Skeletal muscle cell (primary cell): ENCODE measurements around the gene OR2B2.
"Not testable (repeated sequence)": the region's sequence is repeated elsewhere in the genome, so short reads cannot be mapped to it uniquely, and the experiment has no call there.

Source experiments
- DNase-seq: peaks from one replicate; pipeline ENCODE4 v3.0.0-alpha.2; 2010; ENCODE audit warnings: low read depth
- H3K4me3 ChIP-seq: 2 replicates; pipeline ENCODE4 v1.5.1; 2011; ENCODE audit warnings: low read depth, mild to moderate bottlenecking, control low read depth, low read length, moderate library complexity

Gene OR2B2

GRCh38 chr6:27911956-27912446 lies at the start of gene OR2B2:
Gene OR2B2 (minus strand): TSS chr6:27912396. CDS start chr6:27912319, 77 bp downstream.
- no peak within 1 kb of the TSS for H3K4me3 ChIP-seq
- DNase-seq: no peak

- H3K4me3 ChIP-seq: no peak overlapping the region
Observed at GRCh38 chr6:27957516-27957915, 45.3 kb upstream of the OR2B2 start.

GRCh38 chr6:27956941-27957340 lies 44.7 kb upstream of the OR2B2 start, which contains the start of gene OR2B6:
Gene OR2B6 (plus strand): TSS chr6:27957241. CDS start chr6:27957241, 0 bp downstream.
- DNase-seq: no peak
- H3K4me3 ChIP-seq: no peak within 1 kb of the TSS

More at GRCh38 chr6:27957516-27957915, 45.3 kb upstream of the OR2B2 start:
- no peak for DNase-seq

GRCh38 chr6:27951040-27951439 lies 38.8 kb upstream of the OR2B2 start:
- no peak for DNase-seq
- no peak overlapping the region for H3K4me3 ChIP-seq

GRCh38 chr6:27948237-27948636 lies 36.0 kb upstream of the OR2B2 start:
- no peak overlapping the region for H3K4me3 ChIP-seq
- DNase-seq: no peak

- H3K4me3 ChIP-seq, DNase-seq: not testable (repeated sequence)
Observed at GRCh38 chr6:27943072-27943471, 30.9 kb upstream of the OR2B2 start.

- no peak for DNase-seq
- H3K4me3 ChIP-seq: no peak overlapping the region
Observed at GRCh38 chr6:27940766-27941165, 28.6 kb upstream of the OR2B2 start.

- DNase-seq: no peak
- H3K4me3 ChIP-seq: no peak overlapping the region
Observed at GRCh38 chr6:27931209-27931608, 19.0 kb upstream of the OR2B2 start.

GRCh38 chr6:27929930-27930329 lies 17.7 kb upstream of the OR2B2 start:
- not testable (repeated sequence) for H3K4me3 ChIP-seq, DNase-seq

- not testable (repeated sequence) for DNase-seq
Observed at GRCh38 chr6:27928041-27928440, 15.8 kb upstream of the OR2B2 start.

GRCh38 chr6:27924179-27924578 lies 12.0 kb upstream of the OR2B2 start:
- DNase-seq: no peak
- no peak overlapping the region for H3K4me3 ChIP-seq

More at GRCh38 chr6:27928041-27928440, 15.8 kb upstream of the OR2B2 start:
- H3K4me3 ChIP-seq: not testable (repeated sequence)

- no peak for DNase-seq
- no peak overlapping the region for H3K4me3 ChIP-seq
Observed at GRCh38 chr6:27922949-27923348, 10.8 kb upstream of the OR2B2 start.

GRCh38 chr6:27908017-27908416 lies 4.2 kb downstream of the OR2B2 start:
- H3K4me3 ChIP-seq: no peak overlapping the region
- no peak for DNase-seq

GRCh38 chr6:27902335-27903314 lies 9.6 kb downstream of the OR2B2 start:
- peak overlapping the region; percentile 72 for H3K4me3 ChIP-seq
- peak; percentile 45 for DNase-seq

- no peak overlapping the region for H3K4me3 ChIP-seq
- DNase-seq: no peak
Observed at GRCh38 chr6:27901801-27902200, 10.4 kb downstream of the OR2B2 start.

- not testable (repeated sequence) for DNase-seq, H3K4me3 ChIP-seq
Observed at GRCh38 chr6:27900197-27900596, 12.0 kb downstream of the OR2B2 start.

- no peak overlapping the region for H3K4me3 ChIP-seq
- DNase-seq: no peak
Observed at GRCh38 chr6:27899543-27899942, 12.7 kb downstream of the OR2B2 start.

GRCh38 chr6:27897580-27898206 lies 14.5 kb downstream of the OR2B2 start:
- DNase-seq: no peak

GRCh38 chr6:27896398-27896796 lies 15.8 kb downstream of the OR2B2 start:
- DNase-seq: no peak
- no peak overlapping the region for H3K4me3 ChIP-seq

More at GRCh38 chr6:27897580-27898206, 14.5 kb downstream of the OR2B2 start:
- H3K4me3 ChIP-seq: no peak overlapping the region
